K562 (cell line): Measurements from ENCODE around the gene SELPLG. TPM values are rescaled to one million over a fixed set of nuclear protein-coding genes. Genes with fewer than 3 reads are reported as not detected.
A peak's percentile ranks its signal among the peaks of the same experiment; 100 is the strongest.

Experiments
- JUN ChIP-seq, 2 experiments: sonication (generic) in 1 of 2; formaldehyde crosslinking in 1 of 2; IDR thresholded peaks; 2 replicates each; pipeline versions ENCODE4 v1.6.1 to v1.8.0; 2012 to 2022; ENCODE audit warnings: borderline replicate concordance in 2 of 2, mild to moderate bottlenecking in 2 of 2, improper control_type of control experiment in 1 of 2, low read depth in 1 of 2, low read length in 1 of 2, missing genetic modification reagents in 1 of 2
- NBN ChIP-seq: fragments of 450-650 bp; IDR thresholded peaks from 2 replicates; pipeline ENCODE4 v1.6.1; 2016; ENCODE audit warnings: low read depth, mild to moderate bottlenecking
- POLR2H ChIP-seq: IDR thresholded peaks from 2 replicates; pipeline ENCODE4 v1.6.1; 2016; ENCODE audit warnings: missing genetic modification characterization, low read depth, mild to moderate bottlenecking, control low read depth, missing compliant biosample characterization, moderate library complexity
- POLR3A ChIP-seq: IDR thresholded peaks from 2 replicates; pipeline ENCODE4 v1.6.1; 2011; ENCODE audit warnings: borderline replicate concordance, mild to moderate bottlenecking, moderate library complexity; ENCODE audit not compliant: insufficient read length, insufficient read depth; ENCODE audit errors: extremely low read depth
- SMARCC2 ChIP-seq: fragments of 450-650 bp; IDR thresholded peaks from 2 replicates; pipeline ENCODE4 v1.6.1; 2017; ENCODE audit warnings: antibody characterized with exemption, moderate library complexity, mild to moderate bottlenecking, low read depth
- SMARCE1 ChIP-seq: fragments of 450-650 bp; IDR thresholded peaks from 2 replicates; pipeline ENCODE4 v1.7.1; 2016; ENCODE audit warnings: mild to moderate bottlenecking
- SNRNP70 ChIP-seq: fragments of 200-400 bp; formaldehyde crosslinking; optimal IDR thresholded peaks from 2 replicates; pipeline ENCODE3; 2017; ENCODE audit warnings: low read depth, low read length
- SRSF3 ChIP-seq: fragments of 200-400 bp; formaldehyde crosslinking; IDR thresholded peaks from 2 replicates; pipeline ENCODE4 v1.6.1; 2016; ENCODE audit warnings: mild to moderate bottlenecking, low read length, moderate library complexity; ENCODE audit not compliant: insufficient read depth
- U2AF1 ChIP-seq: fragments of 200-400 bp; formaldehyde crosslinking; optimal IDR thresholded peaks from 2 replicates; pipeline ENCODE3; 2017; ENCODE audit warnings: mild to moderate bottlenecking, low read depth, low read length, moderate library complexity
- ZBTB34 ChIP-seq: fragments of 250-450 bp; sonication (Bioruptor Pico); IDR thresholded peaks from 2 replicates; pipeline ENCODE4 v1.8.0; 2021; ENCODE audit warnings: mild to moderate bottlenecking, moderate library complexity
- ZNF253 ChIP-seq: fragments of 250-450 bp; sonication (Bioruptor Pico); conservative IDR thresholded peaks from 2 replicates; pipeline ENCODE4 v1.6.1; 2021; ENCODE audit warnings: mild to moderate bottlenecking
- ZNF3 ChIP-seq: fragments of 250-450 bp; sonication (Bioruptor Pico); IDR thresholded peaks from 2 replicates; pipeline ENCODE4 v1.5.0; 2021; ENCODE audit warnings: mild to moderate bottlenecking, moderate library complexity
- ZNF431 ChIP-seq: sonication (generic); formaldehyde crosslinking; IDR thresholded peaks from 2 replicates; pipeline ENCODE4 v1.8.0; 2022; ENCODE audit warnings: mild to moderate bottlenecking, missing genetic modification reagents
- ZNF561 ChIP-seq: fragments of 450-650 bp; formaldehyde crosslinking; conservative IDR thresholded peaks from 2 replicates; pipeline ENCODE4 v1.4.0; 2020; ENCODE audit warnings: mild to moderate bottlenecking, moderate library complexity
- polyA plus RNA-seq, 8 experiments: library from polyadenylated mRNA; depleted of rRNA in 4 of 8; stranded (reverse) in 5 of 8; unstranded in 3 of 8; fragments of >200 nt; fragmentation: Nextera tagmentation in 2 of 8; fragmentation: Illumina TruSeq in 1 of 8; extraction: Ambion mirVana in 2 of 8; extraction: Trizol in 1 of 8; gene quantifications; 2 replicates each; pipeline versions ENCODE4 v1.2.1 to v1.2.3, GENCODE V29; 2011 to 2014; ENCODE audit warnings: inconsistent platforms in 1 of 8, missing spikeins in 1 of 8
- total RNA-seq, 7 experiments: library from RNA; depleted of rRNA in 6 of 7; stranded (reverse); fragments of >200 nt in 6 of 7; fragmentation: Illumina TruSeq in 2 of 7; extraction: Trizol in 2 of 7; gene quantifications; 2 replicates each; pipeline versions ENCODE4 v1.2.1 to v1.2.3, GENCODE V29; 2011 to 2021; ENCODE audit warnings: low replicate concordance in 1 of 7
- TF ChIP-seq, protein P1 (sequence below): IDR thresholded peaks from 3 replicates; pipeline ENCODE4 v1.6.1; 2011; ENCODE audit warnings: borderline replicate concordance, mild to moderate bottlenecking, moderate library complexity; ENCODE audit not compliant: insufficient read length; ENCODE audit errors: extremely low read depth
- TF ChIP-seq, protein P2 (sequence below): fragments of 450-650 bp; IDR thresholded peaks from 2 replicates; pipeline ENCODE4 v1.6.1; 2017; ENCODE audit warnings: mild to moderate bottlenecking, moderate library complexity
- TF ChIP-seq, protein P3 (sequence below): fragments of 250-450 bp; sonication (Bioruptor Pico); IDR thresholded peaks from 2 replicates; pipeline ENCODE4 v1.9.0; 2021; ENCODE audit warnings: mild to moderate bottlenecking, inconsistent platforms

Gene SELPLG
- total and polyA plus RNA-seq, 9 of the 15 experiments (the other 6 are each of a cell fraction or from before 2014, with no cell fraction given): 0.22 to 10.2 (median 1.7) TPM

GRCh38 chr12:108640802-108641445 lies 7.2 kb upstream of the SELPLG start (continued):
- TF ChIP-seq, protein P1, sequence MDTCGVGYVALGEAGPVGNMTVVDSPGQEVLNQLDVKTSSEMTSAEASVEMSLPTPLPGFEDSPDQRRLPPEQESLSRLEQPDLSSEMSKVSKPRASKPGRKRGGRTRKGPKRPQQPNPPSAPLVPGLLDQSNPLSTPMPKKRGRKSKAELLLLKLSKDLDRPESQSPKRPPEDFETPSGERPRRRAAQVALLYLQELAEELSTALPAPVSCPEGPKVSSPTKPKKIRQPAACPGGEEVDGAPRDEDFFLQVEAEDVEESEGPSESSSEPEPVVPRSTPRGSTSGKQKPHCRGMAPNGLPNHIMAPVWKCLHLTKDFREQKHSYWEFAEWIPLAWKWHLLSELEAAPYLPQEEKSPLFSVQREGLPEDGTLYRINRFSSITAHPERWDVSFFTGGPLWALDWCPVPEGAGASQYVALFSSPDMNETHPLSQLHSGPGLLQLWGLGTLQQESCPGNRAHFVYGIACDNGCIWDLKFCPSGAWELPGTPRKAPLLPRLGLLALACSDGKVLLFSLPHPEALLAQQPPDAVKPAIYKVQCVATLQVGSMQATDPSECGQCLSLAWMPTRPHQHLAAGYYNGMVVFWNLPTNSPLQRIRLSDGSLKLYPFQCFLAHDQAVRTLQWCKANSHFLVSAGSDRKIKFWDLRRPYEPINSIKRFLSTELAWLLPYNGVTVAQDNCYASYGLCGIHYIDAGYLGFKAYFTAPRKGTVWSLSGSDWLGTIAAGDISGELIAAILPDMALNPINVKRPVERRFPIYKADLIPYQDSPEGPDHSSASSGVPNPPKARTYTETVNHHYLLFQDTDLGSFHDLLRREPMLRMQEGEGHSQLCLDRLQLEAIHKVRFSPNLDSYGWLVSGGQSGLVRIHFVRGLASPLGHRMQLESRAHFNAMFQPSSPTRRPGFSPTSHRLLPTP: no peak
- TF ChIP-seq ZNF253 (CRISPR knock-in tag) (no peak), SMARCC2 (0 out of 2 replicates have a peak, but pooled peaks have one; percentile 34), POLR3A (no peak), ZBTB34 (CRISPR knock-in tag) (no peak), NBN (peak; percentile 84; the same call in 1 of the 2 replicates), SMARCE1 (peak; percentile 86), JUN (IDR thresholded peaks at IDR 0.05; ENCODE audit: borderline replicate concordance, low read depth, low read length) (peak; percentile 61; the same call in 1 of the 2 replicates), JUN (CRISPR knock-in tag; IDR thresholded peaks at IDR 0.05; ENCODE audit: borderline replicate concordance) (no peak), ZNF561 (CRISPR knock-in tag) (no peak), ZNF431 (CRISPR knock-in tag) (peak; percentile 72; the same call in 1 of the 2 replicates), ZNF3 (CRISPR knock-in tag) (0 out of 2 replicates have a peak, but pooled peaks have one; percentile 23), U2AF1 (no peak), SRSF3 (no peak), POLR2H (no peak), SNRNP70 (no peak)
- TF ChIP-seq, protein P2, sequence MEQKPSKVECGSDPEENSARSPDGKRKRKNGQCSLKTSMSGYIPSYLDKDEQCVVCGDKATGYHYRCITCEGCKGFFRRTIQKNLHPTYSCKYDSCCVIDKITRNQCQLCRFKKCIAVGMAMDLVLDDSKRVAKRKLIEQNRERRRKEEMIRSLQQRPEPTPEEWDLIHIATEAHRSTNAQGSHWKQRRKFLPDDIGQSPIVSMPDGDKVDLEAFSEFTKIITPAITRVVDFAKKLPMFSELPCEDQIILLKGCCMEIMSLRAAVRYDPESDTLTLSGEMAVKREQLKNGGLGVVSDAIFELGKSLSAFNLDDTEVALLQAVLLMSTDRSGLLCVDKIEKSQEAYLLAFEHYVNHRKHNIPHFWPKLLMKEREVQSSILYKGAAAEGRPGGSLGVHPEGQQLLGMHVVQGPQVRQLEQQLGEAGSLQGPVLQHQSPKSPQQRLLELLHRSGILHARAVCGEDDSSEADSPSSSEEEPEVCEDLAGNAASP: no peak
- TF ChIP-seq, protein P3, sequence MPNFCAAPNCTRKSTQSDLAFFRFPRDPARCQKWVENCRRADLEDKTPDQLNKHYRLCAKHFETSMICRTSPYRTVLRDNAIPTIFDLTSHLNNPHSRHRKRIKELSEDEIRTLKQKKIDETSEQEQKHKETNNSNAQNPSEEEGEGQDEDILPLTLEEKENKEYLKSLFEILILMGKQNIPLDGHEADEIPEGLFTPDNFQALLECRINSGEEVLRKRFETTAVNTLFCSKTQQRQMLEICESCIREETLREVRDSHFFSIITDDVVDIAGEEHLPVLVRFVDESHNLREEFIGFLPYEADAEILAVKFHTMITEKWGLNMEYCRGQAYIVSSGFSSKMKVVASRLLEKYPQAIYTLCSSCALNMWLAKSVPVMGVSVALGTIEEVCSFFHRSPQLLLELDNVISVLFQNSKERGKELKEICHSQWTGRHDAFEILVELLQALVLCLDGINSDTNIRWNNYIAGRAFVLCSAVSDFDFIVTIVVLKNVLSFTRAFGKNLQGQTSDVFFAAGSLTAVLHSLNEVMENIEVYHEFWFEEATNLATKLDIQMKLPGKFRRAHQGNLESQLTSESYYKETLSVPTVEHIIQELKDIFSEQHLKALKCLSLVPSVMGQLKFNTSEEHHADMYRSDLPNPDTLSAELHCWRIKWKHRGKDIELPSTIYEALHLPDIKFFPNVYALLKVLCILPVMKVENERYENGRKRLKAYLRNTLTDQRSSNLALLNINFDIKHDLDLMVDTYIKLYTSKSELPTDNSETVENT (CRISPR knock-in tag): no peak
